Measurements from ENCODE around the gene E2F6. TPM values are rescaled to one million over a fixed set of nuclear protein-coding genes. Genes with fewer than 3 reads are reported as not detected.

Gene E2F6
- total and polyA plus RNA-seq, 9 of the 15 experiments (the other 6 are each of a cell fraction or from before 2014, with no cell fraction given): 13.6 to 33.9 (median 26.1) TPM

GRCh38 chr2:11422491-11422865 is 43.5 kb downstream of the E2F6 start:
- Histone ChIP-seq H3K4me3 (no peak overlapping the region), H3K27me3 (ENCODE audit: control insufficient read depth in 2 of 2, insufficient read depth in 2 of 2, low read length in 2 of 2) (no peaks in the 10 kb centered on the region), H3K9ac (ENCODE audit: insufficient read depth in 1 of 2, low read depth in 2 of 2, low read length in 2 of 2) (no peak overlapping the region), H3K36me3 (ENCODE audit: control insufficient read depth, insufficient read depth, low read length) (no peaks in the 10 kb centered on the region), H4K20me1 (replicated peaks; ENCODE audit: control insufficient read depth, insufficient read depth, low read length) (no peaks in the 10 kb centered on the region), H3K4me2 (ENCODE audit: insufficient read depth, low read length) (no peak overlapping the region), H3K79me2 (ENCODE audit: control insufficient read depth, insufficient read depth, low read length) (no peaks in the 10 kb centered on the region), H3K27ac (ENCODE audit: extremely low read depth, low read depth, low read length) (no peak overlapping the region), H3K4me1 (replicated peaks in 1 of 2; ENCODE audit: control insufficient read depth in 2 of 2, insufficient read depth in 2 of 2, low read length in 2 of 2) (no peaks in the 10 kb centered on the region), H2AFZ (ENCODE audit: low read depth, low read length) (no peak overlapping the region), H3K9me1 (ENCODE audit: control insufficient read depth, insufficient read depth, low read length) (no peaks in the 10 kb centered on the region), H3K9me3 (replicated peaks; ENCODE audit: control insufficient read depth, insufficient read depth, low read depth, low read length) (0 out of 2 replicates have a peak, but pooled peaks cover 3% of the 10 kb centered on the region)
- WGBS (ENCODE audit: insufficient coverage, low coverage, missing lambda C conversion rate): 23% methylated on average over 5 of the region's 5 CpGs
- TF ChIP-seq ZBTB1 (CRISPR knock-in tag; IDR thresholded peaks at IDR 0.05; ENCODE audit: borderline replicate concordance, low read depth): no peak
- TF ChIP-seq ZNF253 (CRISPR knock-in tag; conservative IDR thresholded peaks at IDR 0.05): no peak
- ATAC-seq (no peak), FAIRE-seq (no peak), DNase-seq (ENCODE audit: extremely low read depth in 1 of 4, low spot score in 3 of 4) (no peak)
- POLR2A ChIA-PET: interaction anchor here (1.0 kb wide), 1 partner anchor 156 kb away, joined by 4 read pairs; no protein-coding TSS in a partner anchor
- BruUV-seq (replicated peaks): no TSS peak
- CTCF ChIA-PET (ENCODE audit: low intra/inter-chr PET ratio): no interaction called here
- intact Hi-C loops (cut with micrococcal nuclease) (no loop called here), in situ Hi-C loops (cut with MboI) (loop anchor here (25.0 kb wide), 3 partner anchors 185 to 585 kb away; a partner anchor contains a TSS)

- WGBS (ENCODE audit: insufficient coverage, low coverage, missing lambda C conversion rate): 18% methylated on average over 7 of the region's 7 CpGs
Measured at GRCh38 chr2:11421863-11422490, 44.0 kb downstream of the E2F6 start.

More at GRCh38 chr2:11421863-11422490, 44.0 kb downstream of the E2F6 start:
- Histone ChIP-seq H3K4me1 (replicated peaks in 1 of 2; ENCODE audit: control insufficient read depth in 2 of 2, insufficient read depth in 2 of 2, low read length in 2 of 2) (no peaks in the 10 kb centered on the region), H3K9me1 (ENCODE audit: control insufficient read depth, insufficient read depth, low read length) (no peaks in the 10 kb centered on the region), H3K27ac (ENCODE audit: extremely low read depth, low read depth, low read length) (no peak overlapping the region), H3K9ac (ENCODE audit: insufficient read depth in 1 of 2, low read depth in 2 of 2, low read length in 2 of 2) (no peak overlapping the region), H3K9me3 (replicated peaks; ENCODE audit: control insufficient read depth, insufficient read depth, low read depth, low read length) (peaks cover 6% of the 10 kb centered on the region), H4K20me1 (replicated peaks; ENCODE audit: control insufficient read depth, insufficient read depth, low read length) (no peaks in the 10 kb centered on the region), H3K4me2 (ENCODE audit: insufficient read depth, low read length) (no peak overlapping the region), H3K79me2 (ENCODE audit: control insufficient read depth, insufficient read depth, low read length) (no peaks in the 10 kb centered on the region), H3K4me3 (no peak overlapping the region), H2AFZ (ENCODE audit: low read depth, low read length) (no peak overlapping the region), H3K36me3 (ENCODE audit: control insufficient read depth, insufficient read depth, low read length) (no peaks in the 10 kb centered on the region), H3K27me3 (ENCODE audit: control insufficient read depth in 2 of 2, insufficient read depth in 2 of 2, low read length in 2 of 2) (no peaks in the 10 kb centered on the region)
- CTCF ChIA-PET (ENCODE audit: low intra/inter-chr PET ratio): no interaction called here
- intact Hi-C loops (cut with micrococcal nuclease) (no loop called here), in situ Hi-C loops (cut with MboI) (loop anchor here (25.0 kb wide), 3 partner anchors 185 to 585 kb away; a partner anchor contains a TSS)
- BruUV-seq (replicated peaks): no TSS peak
- DNase-seq (ENCODE audit: extremely low read depth in 1 of 4, low spot score in 3 of 4) (no peak), ATAC-seq (no peak), FAIRE-seq (no peak)
- POLR2A ChIA-PET: interaction anchor here (0.6 to 1.0 kb wide), 3 partner anchors 10 to 156 kb away, joined by 3 to 4 read pairs (median 3); no protein-coding TSS in a partner anchor
- TF ChIP-seq SP2 (IDR thresholded peaks at IDR 0.05; ENCODE audit: extremely low read depth, low read depth, low read length, poor library complexity, severe bottlenecking): no peak
- no peak for TF ChIP-seq ZNF436 (CRISPR knock-in tag; IDR thresholded peaks at IDR 0.05)
- TF ChIP-seq TCF7 (IDR thresholded peaks at IDR 0.05; ENCODE audit: borderline replicate concordance): no peak
- no peak for TF ChIP-seq GTF2B (IDR thresholded peaks at IDR 0.05; ENCODE audit: extremely low read depth, insufficient read length)
- TF ChIP-seq PURB (CRISPR knock-in tag; IDR thresholded peaks at IDR 0.05; ENCODE audit: low read depth): no peak
- TF ChIP-seq MCM2 (IDR thresholded peaks at IDR 0.05; ENCODE audit: low read depth): no peak
- no peak for TF ChIP-seq ZC3H8 (IDR thresholded peaks at IDR 0.05)
- TF ChIP-seq ZNF561 (CRISPR knock-in tag; conservative IDR thresholded peaks at IDR 0.05): no peak
- TF ChIP-seq SNIP1 (IDR thresholded peaks at IDR 0.05; ENCODE audit: low read depth): no peak
- TF ChIP-seq RFX5 (IDR thresholded peaks at IDR 0.05; ENCODE audit: low read depth, low read length): no peak
- no peak for TF ChIP-seq ZNF511 (CRISPR knock-in tag; IDR thresholded peaks at IDR 0.05)

Measured in K562 (cell line).